NCI-H82 (cell line): ENCODE data around the gene RAB11B.
"Not testable (repeated sequence)": the region's sequence is repeated elsewhere in the genome, so short reads cannot be mapped to it uniquely, and the experiment has no call there.

Experiments used
- DNase-seq: peaks from one replicate; lab custom pipeline; 2025; lab: John Stamatoyannopoulos, UW

Gene RAB11B

GRCh38 chr19:8429044-8429443 lies 38.9 kb downstream of the RAB11B start:
- no peak for DNase-seq

DNA sequence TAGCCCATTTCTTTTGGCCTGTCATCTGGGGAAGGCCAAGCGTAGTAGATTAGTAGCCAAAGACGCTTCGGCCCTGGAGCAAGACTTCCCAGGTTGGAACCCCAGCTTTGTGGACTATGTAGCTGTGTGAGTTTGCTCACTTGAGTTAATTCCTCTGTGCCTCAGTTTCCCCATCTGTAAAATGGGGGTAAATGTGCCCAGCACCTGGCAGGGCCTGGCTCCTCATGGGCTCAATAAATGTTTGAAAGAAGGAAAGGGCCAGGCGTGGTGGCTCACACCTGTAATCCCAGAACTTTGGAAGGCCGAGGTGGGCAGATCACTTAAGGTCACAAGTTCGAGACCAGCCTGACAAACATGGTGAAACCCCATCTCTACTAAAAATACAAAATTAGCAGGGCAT lies 39.7 kb downstream of the RAB11B start:
- DNase-seq = no peak

GRCh38 chr19:8430650-8431049 lies 40.5 kb downstream of the RAB11B start:
- DNase-seq = no peak

GRCh38 chr19:8438236-8438635 lies 48.1 kb downstream of the RAB11B start:
- no peak for DNase-seq

DNA sequence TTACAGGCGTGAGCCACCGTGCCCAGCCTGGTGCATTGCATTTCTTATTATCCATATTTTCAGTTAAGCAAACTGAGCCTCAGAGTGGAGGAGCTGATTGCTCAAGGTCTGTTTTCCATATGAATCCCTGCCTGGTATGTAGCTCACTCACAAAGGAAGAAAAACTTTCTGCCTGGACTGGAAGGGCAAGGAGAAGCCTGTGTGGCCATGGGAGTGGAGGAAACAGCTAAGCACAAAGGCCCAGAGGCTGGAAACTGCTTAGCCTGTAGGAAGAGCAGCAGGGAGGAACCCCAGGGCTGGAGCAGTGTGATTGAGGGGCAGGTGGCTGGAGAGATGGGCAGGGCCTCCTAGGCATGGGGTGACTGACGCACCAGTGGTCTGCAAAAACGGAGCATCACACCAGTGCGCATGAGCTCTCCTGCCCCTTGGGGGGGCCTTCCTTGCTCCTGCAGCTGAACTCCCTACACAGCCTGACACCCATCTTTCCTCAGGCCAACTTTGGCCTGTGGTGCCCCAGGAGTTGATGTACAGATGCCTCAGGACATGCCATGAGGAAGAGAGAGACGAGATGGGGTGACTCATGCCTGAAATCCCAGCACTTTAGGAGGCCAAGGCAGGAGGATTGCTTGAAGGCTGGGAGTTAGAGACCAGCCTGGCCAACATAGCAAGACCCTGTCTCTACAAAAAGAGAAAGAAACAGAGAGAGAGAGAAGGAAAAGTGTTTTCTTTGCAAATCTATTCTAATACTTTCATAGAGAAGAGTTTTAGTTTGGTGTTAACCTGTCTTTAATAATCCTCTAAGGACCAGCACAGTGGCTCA lies 51.8 kb downstream of the RAB11B start:
- no peak for DNase-seq

DNA sequence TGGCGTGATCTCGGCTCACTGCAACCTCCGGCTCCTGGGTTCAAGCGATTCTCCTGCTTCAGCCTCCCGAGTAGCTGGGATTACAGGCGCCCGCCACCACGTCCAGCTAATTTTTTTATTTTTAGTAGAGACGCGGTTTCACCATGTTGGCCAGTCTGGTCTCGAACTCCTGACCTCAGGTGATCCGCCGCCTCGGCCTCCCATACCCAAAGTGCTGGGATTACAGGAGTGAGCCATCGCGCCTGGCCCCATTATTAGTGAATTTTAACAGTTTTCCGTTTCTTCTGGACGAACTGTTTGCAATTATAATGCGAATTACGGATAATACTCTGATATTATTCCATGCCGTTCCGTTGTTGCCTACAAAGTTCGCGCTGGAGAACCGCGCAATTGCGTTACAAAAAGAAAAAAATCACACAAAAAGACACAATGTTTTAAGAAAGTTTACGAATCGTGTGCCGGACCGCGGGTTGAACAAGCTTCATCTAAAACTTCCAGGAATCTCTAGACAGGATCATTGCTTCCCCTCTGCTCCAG lies 54.0 kb downstream of the RAB11B start:
- not testable (repeated sequence) for DNase-seq

GRCh38 chr19:8444677-8445487 lies 54.7 kb downstream of the RAB11B start, which contains the start of gene HNRNPM:
HNRNPM (plus strand) TSS chr19:8444975; CDS start chr19:8444999, 24 bp downstream.
- DNase-seq = peak; percentile 98

DNA sequence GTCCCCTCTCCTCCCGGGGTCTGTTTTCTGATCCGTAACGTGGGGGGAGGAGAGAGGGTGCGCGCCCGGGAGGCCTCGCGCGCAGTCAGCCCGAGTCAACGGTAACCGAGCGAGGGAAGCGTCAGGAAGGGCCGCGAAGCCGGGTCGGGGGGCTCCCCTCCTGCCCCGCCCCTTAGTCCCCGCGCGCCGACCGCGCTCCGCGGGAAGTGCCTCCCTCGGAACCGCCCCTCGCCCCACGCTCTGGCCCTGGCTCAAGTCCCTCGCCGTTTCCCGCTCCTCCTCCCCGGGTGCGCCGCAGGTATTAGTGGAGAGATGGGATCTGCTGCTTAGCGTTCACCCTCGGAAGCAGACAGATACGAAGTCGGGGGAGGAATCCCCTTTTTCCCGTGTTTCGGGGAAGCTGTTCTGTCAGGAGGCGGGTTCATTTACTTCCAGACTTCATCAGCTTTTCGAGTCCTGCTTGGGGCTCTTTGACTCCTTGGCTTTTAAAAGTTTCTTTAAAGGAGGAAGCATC lies 55.4 kb downstream of the RAB11B start:
- peak; percentile 46 for DNase-seq

GRCh38 chr19:8446061-8446709 lies 56.0 kb downstream of the RAB11B start:
- no peak for DNase-seq

- no peak for DNase-seq
Measured at GRCh38 chr19:8449830-8450229, 59.7 kb downstream of the RAB11B start.

DNA sequence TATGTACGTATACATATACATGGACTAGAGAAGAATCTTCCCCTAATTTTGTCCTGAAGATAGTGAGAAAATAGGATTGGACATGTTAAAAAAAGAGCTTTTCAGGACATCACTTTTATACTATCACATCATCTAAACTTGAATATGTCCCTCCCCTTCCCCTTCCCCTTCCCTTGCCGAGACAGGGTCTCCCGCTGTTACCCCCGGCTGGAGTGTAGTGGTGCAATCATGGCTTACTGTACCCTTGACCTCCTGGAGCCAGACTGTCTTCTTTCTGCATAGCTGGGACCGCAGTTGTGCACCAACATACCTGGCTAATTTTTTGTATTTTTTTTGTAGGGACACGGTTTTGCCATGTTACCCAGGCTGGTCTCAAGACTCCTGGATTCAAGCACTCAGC lies 61.2 kb downstream of the RAB11B start:
- no peak for DNase-seq

DNA sequence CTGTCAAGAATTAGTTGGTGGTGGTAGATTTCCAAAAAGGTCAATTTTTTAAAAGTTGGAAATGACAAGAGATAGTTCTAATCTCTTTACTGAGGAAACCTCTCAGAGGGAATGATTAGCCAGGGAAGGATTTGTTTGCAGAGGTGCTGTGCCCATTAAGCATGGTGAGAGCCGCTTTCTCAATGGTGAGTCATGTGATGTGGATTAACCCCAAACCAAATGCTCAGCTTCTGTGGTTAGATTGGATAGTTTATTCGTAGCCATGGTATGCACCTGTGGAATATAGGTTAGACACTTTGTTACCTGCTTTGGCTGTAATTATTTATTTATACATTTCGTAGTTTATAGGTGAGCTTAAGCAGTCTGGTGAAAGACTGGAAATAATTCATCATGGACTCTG lies 61.7 kb downstream of the RAB11B start:
- DNase-seq = peak; percentile 68

DNA sequence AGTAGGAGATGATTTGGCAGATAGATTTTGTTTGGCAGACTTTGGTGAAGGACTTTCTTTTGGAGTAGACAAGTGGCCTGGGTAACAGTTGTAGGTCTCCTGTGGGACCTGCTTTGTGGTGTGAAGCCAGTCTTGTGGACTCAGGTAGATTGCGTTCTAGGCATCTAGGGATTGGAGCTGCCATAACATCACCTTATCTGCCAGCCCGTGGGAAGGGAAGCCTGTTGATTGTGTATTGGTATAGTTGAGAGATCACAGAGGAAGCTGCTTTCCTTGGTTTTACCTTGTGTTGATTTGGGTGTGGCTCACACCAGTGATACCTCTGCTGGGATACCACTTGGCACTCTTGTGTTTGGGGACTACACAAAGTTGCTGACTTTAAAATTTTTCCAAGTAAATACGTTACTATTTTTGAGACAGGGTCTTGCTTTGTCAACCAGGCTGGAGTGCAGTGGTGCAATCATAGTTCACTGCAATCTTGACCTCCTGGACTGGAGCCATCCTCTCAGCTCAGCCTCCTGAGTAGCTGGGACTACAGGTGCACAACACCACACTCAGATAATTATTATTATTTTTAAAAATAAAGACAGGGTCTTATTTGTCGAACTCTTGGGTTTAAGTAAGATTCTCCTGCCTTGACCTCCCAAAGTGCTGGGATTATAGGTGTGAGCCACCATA lies 62.4 kb downstream of the RAB11B start:
- DNase-seq = no peak

- no peak for DNase-seq
Measured at GRCh38 chr19:8453616-8454015, 63.5 kb downstream of the RAB11B start.
